ENCODE results near the gene PPP1R3F.
"Not testable (repeated sequence)": the region's sequence is repeated elsewhere in the genome, so short reads cannot be mapped to it uniquely, and the experiment has no call there.

Gene PPP1R3F

GRCh38 chrX:49276207-49276606, 6.6 kb downstream of the PPP1R3F start:
- DNase-seq (ENCODE audit: low spot score): no peak

- DNase-seq (ENCODE audit: low spot score): no peak
Measured at GRCh38 chrX:49276671-49277534, 7.3 kb downstream of the PPP1R3F start.

GRCh38 chrX:49277535-49277830, 7.9 kb downstream of the PPP1R3F start:
- DNase-seq (ENCODE audit: low spot score): no peak

- DNase-seq (ENCODE audit: low spot score): no peak
Measured at GRCh38 chrX:49278081-49278480, 8.5 kb downstream of the PPP1R3F start.

GRCh38 chrX:49282647-49283011, 13.0 kb downstream of the PPP1R3F start:
- peak; percentile 66 for DNase-seq (ENCODE audit: low spot score)

- DNase-seq (ENCODE audit: low spot score): no peak
Measured at GRCh38 chrX:49284212-49284611, 14.6 kb downstream of the PPP1R3F start.

- DNase-seq (ENCODE audit: low spot score): no peak
Measured at GRCh38 chrX:49286136-49286535, 16.5 kb downstream of the PPP1R3F start.

GRCh38 chrX:49286581-49286980, 17.0 kb downstream of the PPP1R3F start:
- DNase-seq (ENCODE audit: low spot score): no peak

- DNase-seq (ENCODE audit: low spot score): no peak
Measured at GRCh38 chrX:49287665-49288064, 18.1 kb downstream of the PPP1R3F start.

GRCh38 chrX:49290215-49290614, 20.6 kb downstream of the PPP1R3F start:
- no peak for DNase-seq (ENCODE audit: low spot score)

GRCh38 chrX:49291615-49292337, 22.2 kb downstream of the PPP1R3F start:
- DNase-seq (ENCODE audit: low spot score): peak; percentile 60

- DNase-seq (ENCODE audit: low spot score): no peak
Measured at GRCh38 chrX:49292400-49293362, 23.1 kb downstream of the PPP1R3F start.

- not testable (repeated sequence) for DNase-seq (ENCODE audit: low spot score)
Measured at GRCh38 chrX:49299293-49299692, 29.7 kb downstream of the PPP1R3F start.

- DNase-seq (ENCODE audit: low spot score): no peak
Measured at GRCh38 chrX:49300703-49301102, 31.1 kb downstream of the PPP1R3F start.

GRCh38 chrX:49303346-49303745, 33.8 kb downstream of the PPP1R3F start, which contains the start of gene GAGE10:
TSS of gene GAGE10 (plus strand) at chrX:49303646. CDS start at chrX:49304860, 1,214 bp downstream.
- DNase-seq (ENCODE audit: low spot score): no peak

- DNase-seq (ENCODE audit: low spot score): not testable (repeated sequence)
Measured at GRCh38 chrX:49307775-49308174, 38.2 kb downstream of the PPP1R3F start.

- no peak for DNase-seq (ENCODE audit: low spot score)
Measured at GRCh38 chrX:49308604-49309269, 39.1 kb downstream of the PPP1R3F start.

GRCh38 chrX:49309401-49309981, 39.9 kb downstream of the PPP1R3F start:
- DNase-seq (ENCODE audit: low spot score): no peak

- DNase-seq (ENCODE audit: low spot score): no peak
Measured at GRCh38 chrX:49310371-49310770, 40.8 kb downstream of the PPP1R3F start.

- DNase-seq (ENCODE audit: low spot score): no peak
Measured at GRCh38 chrX:49312176-49312575, 42.6 kb downstream of the PPP1R3F start.

- no peak for DNase-seq (ENCODE audit: low spot score)
Measured at GRCh38 chrX:49316085-49316484, 46.5 kb downstream of the PPP1R3F start.
